Right renal cortex interstitium (tissue), 3 donors: ENCODE data around the gene NOCT. TPM values are rescaled to one million over a fixed set of nuclear protein-coding genes. Genes with fewer than 3 reads are reported as not detected.

ENCODE experiments used
- polyA plus RNA-seq, 3 donors: library from polyadenylated mRNA; unstranded; fragments of 120-200 nt; gene quantifications; one replicate each; pipeline ENCODE4 v1.2.1, GENCODE V29; 2013; ENCODE audit not compliant: insufficient read length in 3 of 3

Gene NOCT
- polyA plus RNA-seq, 3 donors: 6.2 to 8.5 (median 6.6) TPM

Other genes with a start within 250 kb of the NOCT start
- gene ELF2, start 161.4 kb downstream of the NOCT start, polyA plus RNA-seq: 10 to 100 TPM; 67.7 to 73.0 (median 71.6) TPM